Measurements from ENCODE around the gene UROC1. TPM values are rescaled to one million over a fixed set of nuclear protein-coding genes. Genes with fewer than 3 reads are reported as not detected.

UROC1 gene
- total RNA-seq, 1 donor from 2014 or later = not detected

GRCh38 chr3:126463521-126463920 lies 54.1 kb downstream of the UROC1 start:
- Histone ChIP-seq H3K27me3 (no peaks in the 10 kb centered on the region), H3K9me3 (no peaks in the 10 kb centered on the region), H3K27ac (no peak overlapping the region), H3K36me3 (peaks cover 84 to 97% of the 10 kb centered on the region in 2 donors), H3K4me3 (no peak overlapping the region), H3K4me1 (no peaks in the 10 kb centered on the region)
- intact Hi-C loops (cut with DNase I) = no loop called here
- DNase-seq (ENCODE audit: low spot score in 2 of 2) = no peak
- TF ChIP-seq, protein P1, sequence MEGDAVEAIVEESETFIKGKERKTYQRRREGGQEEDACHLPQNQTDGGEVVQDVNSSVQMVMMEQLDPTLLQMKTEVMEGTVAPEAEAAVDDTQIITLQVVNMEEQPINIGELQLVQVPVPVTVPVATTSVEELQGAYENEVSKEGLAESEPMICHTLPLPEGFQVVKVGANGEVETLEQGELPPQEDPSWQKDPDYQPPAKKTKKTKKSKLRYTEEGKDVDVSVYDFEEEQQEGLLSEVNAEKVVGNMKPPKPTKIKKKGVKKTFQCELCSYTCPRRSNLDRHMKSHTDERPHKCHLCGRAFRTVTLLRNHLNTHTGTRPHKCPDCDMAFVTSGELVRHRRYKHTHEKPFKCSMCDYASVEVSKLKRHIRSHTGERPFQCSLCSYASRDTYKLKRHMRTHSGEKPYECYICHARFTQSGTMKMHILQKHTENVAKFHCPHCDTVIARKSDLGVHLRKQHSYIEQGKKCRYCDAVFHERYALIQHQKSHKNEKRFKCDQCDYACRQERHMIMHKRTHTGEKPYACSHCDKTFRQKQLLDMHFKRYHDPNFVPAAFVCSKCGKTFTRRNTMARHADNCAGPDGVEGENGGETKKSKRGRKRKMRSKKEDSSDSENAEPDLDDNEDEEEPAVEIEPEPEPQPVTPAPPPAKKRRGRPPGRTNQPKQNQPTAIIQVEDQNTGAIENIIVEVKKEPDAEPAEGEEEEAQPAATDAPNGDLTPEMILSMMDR (IDR thresholded peaks at IDR 0.05) = no peak

DNA sequence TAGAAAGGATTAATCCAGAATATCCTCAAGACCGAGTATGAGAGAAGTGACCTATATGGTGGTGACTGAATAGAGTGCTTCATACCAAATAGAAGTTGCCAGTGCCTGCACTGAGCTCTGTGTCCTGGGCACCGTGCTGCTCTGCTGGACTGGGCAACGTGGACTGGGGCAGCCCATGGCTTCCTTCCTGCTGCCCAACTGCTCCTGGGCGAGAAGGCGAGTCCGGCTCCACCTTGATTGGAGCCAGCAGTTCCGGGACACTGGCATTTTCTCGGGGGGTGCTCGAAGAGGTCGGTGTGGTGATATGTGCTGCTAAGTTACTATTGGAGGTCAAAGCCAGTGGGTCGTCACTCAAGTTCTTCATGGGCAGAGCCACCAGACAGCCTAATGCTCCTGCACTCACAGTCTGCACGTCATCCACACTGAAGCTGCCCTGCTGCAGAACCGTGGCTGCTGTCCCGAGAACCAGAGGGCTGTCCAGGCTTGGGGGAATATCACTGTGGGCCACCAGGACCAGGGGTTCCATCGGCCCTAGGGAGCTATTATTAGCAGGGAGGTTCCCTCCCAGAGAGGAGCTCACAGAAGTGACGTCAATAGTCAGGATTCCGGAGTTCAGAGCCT lies 56.0 kb downstream of the UROC1 start:
- Histone ChIP-seq H3K4me3 (no peak overlapping the region), H3K4me1 (no peaks in the 10 kb centered on the region), H3K36me3 (peaks cover 79 to 97% of the 10 kb centered on the region in 2 donors), H3K27ac (no peak overlapping the region), H3K27me3 (no peaks in the 10 kb centered on the region), H3K9me3 (no peaks in the 10 kb centered on the region)
- TF ChIP-seq, protein P1 (IDR thresholded peaks at IDR 0.05) = no peak
- intact Hi-C loops (cut with DNase I) = no loop called here
- DNase-seq (ENCODE audit: low spot score in 2 of 2) = no peak

DNA sequence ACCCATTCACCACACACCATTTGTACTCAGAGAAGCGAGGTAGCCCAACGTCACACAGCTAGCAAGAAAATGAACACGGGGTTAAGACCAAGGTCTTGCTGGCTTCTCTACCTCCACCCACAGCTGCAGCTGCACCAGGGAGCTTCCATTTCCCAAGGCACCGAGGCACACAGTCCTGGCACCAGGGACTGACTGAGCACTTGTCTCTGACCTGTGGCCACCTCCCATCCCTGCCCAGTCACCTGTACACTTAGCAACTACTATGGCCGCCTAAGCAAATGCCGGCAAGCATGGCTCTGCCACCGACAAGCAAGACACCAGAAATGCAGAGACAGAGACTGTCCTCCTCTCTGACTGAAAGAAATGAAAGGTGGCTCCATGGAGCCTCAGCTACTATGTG lies 57.2 kb downstream of the UROC1 start:
- TF ChIP-seq, protein P1 (IDR thresholded peaks at IDR 0.05) = no peak
- no peak for DNase-seq (ENCODE audit: low spot score in 2 of 2)
- Histone ChIP-seq H3K4me3 (no peak overlapping the region), H3K9me3 (no peaks in the 10 kb centered on the region), H3K27ac (no peak overlapping the region), H3K4me1 (no peaks in the 10 kb centered on the region), H3K27me3 (no peaks in the 10 kb centered on the region), H3K36me3 (peaks cover 76 to 91% of the 10 kb centered on the region in 2 donors)
- intact Hi-C loops (cut with DNase I) = no loop called here

DNA sequence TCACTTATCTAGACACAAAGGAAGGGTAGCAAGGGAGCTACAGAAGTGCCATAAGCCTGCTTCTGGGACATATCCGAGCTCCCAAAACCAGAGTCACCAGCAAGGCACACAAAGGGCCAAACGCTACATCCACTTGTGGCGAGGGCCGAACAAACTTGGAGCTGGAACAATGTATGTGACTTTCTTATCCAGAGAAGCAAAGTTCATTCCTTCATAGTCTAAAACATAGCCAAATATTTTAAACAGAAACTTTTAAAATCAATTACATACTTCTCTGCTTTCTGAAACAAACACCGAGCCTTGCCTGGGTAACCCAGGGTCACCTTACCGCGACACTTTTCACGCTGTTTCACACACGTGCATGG lies 57.8 kb downstream of the UROC1 start:
- Histone ChIP-seq H3K9me3 (no peaks in the 10 kb centered on the region), H3K27me3 (no peaks in the 10 kb centered on the region), H3K36me3 (peaks cover 70 to 84% of the 10 kb centered on the region in 2 donors), H3K27ac (no peak overlapping the region), H3K4me1 (no peaks in the 10 kb centered on the region), H3K4me3 (no peak overlapping the region)
- intact Hi-C loops (cut with DNase I) = no loop called here
- TF ChIP-seq, protein P1 (IDR thresholded peaks at IDR 0.05) = no peak
- no peak for DNase-seq (ENCODE audit: low spot score in 2 of 2)

- no peaks in the 10 kb centered on the region for H3K9me3 ChIP-seq
- no peaks in the 10 kb centered on the region for H3K27me3 ChIP-seq
- DNase-seq (ENCODE audit: low spot score in 2 of 2) = no peak
- TF ChIP-seq, protein P1 (IDR thresholded peaks at IDR 0.05) = no peak
- no peak overlapping the region for H3K27ac ChIP-seq
- H3K4me3 ChIP-seq = no peak overlapping the region
- peaks cover 67 to 83% of the 10 kb centered on the region in 2 donors for H3K36me3 ChIP-seq
- no peaks in the 10 kb centered on the region for H3K4me1 ChIP-seq
- intact Hi-C loops (cut with DNase I) = no loop called here
Measured at GRCh38 chr3:126459111-126459762, 58.3 kb downstream of the UROC1 start.

Measured in ascending aorta (tissue), 2 donors.